HG02885 (cell line): ENCODE results near the gene NME4.

ENCODE experiments used
- ATAC-seq: cut with Tn5 transposase; IDR thresholded peaks from one replicate; pipeline ENCODE4 v1.9.1; 2021; ENCODE audit warnings: mild to moderate bottlenecking; ENCODE audit not compliant: unreplicated experiment, poor library complexity

NME4 gene

GRCh38 chr16:363110-363765 lies 33.8 kb upstream of the NME4 start:
- no peak for ATAC-seq

- ATAC-seq = no peak
These were observed 33.1 kb upstream of the NME4 start for GRCh38 chr16:363766-364490.

GRCh38 chr16:364595-365491 lies 32.2 kb upstream of the NME4 start:
- no peak for ATAC-seq

GRCh38 chr16:366476-366875 lies 30.5 kb upstream of the NME4 start:
- no peak for ATAC-seq

- no peak for ATAC-seq
These were observed 29.6 kb upstream of the NME4 start for GRCh38 chr16:367333-367903.

- ATAC-seq = no peak
These were observed 28.4 kb upstream of the NME4 start for GRCh38 chr16:368388-369158.

- no peak for ATAC-seq
These were observed 27.6 kb upstream of the NME4 start for GRCh38 chr16:369275-369865.

GRCh38 chr16:369866-370436 lies 27.0 kb upstream of the NME4 start:
- no peak for ATAC-seq

GRCh38 chr16:370443-370842 lies 26.6 kb upstream of the NME4 start, which contains the start of gene MRPL28:
Gene MRPL28 (minus strand): TSS chr16:370538. CDS start chr16:370218, 320 bp downstream.
- peak; percentile 87 for ATAC-seq

GRCh38 chr16:370979-371514 lies 26.0 kb upstream of the NME4 start:
- ATAC-seq = no peak

- ATAC-seq = no peak
These were observed 25.3 kb upstream of the NME4 start for GRCh38 chr16:371515-372301.

GRCh38 chr16:372302-372983 lies 24.6 kb upstream of the NME4 start:
- no peak for ATAC-seq

GRCh38 chr16:373020-373598 lies 23.9 kb upstream of the NME4 start:
- ATAC-seq = no peak

- no peak for ATAC-seq
These were observed 23.0 kb upstream of the NME4 start for GRCh38 chr16:373848-374615.

- ATAC-seq = no peak
These were observed 22.4 kb upstream of the NME4 start for GRCh38 chr16:374616-374926.

- no peak for ATAC-seq
These were observed 21.8 kb upstream of the NME4 start for GRCh38 chr16:375212-375611.
